ENCODE measurements around the gene NPHP3.

DNA sequence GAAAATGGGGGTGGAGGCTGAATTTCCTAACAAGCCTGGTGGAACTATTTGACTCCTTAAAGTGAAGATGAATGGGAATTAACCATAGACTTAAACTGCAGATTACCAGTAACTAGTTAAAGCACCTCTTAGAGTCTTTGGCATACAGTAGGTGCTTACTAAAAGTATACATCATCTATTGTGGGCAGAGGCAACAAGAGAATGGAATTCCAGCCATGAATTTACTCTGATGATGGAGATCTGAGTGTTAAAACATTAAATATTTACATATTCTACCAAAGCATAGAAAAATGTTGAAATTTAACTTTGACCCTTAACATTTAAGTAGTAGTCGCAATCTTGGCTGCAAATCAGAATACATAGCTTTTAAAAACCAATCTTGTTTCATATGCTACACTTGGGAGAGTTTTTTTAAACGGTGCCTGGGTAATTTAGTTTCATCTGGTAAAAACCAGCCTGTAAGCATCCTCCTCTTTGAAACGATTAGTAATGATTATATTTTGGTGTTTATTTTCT lies 56.9 kb downstream of the NPHP3 start:
- TF ChIP-seq, protein P1, sequence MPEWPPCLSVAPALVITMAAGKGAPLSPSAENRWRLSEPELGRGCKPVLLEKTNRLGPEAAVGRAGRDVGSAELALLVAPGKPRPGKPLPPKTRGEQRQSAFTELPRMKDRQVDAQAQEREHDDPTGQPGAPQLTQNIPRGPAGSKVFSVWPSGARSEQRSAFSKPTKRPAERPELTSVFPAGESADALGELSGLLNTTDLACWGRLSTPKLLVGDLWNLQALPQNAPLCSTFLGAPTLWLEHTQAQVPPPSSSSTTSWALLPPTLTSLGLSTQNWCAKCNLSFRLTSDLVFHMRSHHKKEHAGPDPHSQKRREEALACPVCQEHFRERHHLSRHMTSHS (tag by site-specific recombination; IDR thresholded peaks at IDR 0.05): no peak
- no peak for TF ChIP-seq ZBTB21 (tag by site-specific recombination; IDR thresholded peaks at IDR 0.05)
- TF ChIP-seq, protein P2, sequence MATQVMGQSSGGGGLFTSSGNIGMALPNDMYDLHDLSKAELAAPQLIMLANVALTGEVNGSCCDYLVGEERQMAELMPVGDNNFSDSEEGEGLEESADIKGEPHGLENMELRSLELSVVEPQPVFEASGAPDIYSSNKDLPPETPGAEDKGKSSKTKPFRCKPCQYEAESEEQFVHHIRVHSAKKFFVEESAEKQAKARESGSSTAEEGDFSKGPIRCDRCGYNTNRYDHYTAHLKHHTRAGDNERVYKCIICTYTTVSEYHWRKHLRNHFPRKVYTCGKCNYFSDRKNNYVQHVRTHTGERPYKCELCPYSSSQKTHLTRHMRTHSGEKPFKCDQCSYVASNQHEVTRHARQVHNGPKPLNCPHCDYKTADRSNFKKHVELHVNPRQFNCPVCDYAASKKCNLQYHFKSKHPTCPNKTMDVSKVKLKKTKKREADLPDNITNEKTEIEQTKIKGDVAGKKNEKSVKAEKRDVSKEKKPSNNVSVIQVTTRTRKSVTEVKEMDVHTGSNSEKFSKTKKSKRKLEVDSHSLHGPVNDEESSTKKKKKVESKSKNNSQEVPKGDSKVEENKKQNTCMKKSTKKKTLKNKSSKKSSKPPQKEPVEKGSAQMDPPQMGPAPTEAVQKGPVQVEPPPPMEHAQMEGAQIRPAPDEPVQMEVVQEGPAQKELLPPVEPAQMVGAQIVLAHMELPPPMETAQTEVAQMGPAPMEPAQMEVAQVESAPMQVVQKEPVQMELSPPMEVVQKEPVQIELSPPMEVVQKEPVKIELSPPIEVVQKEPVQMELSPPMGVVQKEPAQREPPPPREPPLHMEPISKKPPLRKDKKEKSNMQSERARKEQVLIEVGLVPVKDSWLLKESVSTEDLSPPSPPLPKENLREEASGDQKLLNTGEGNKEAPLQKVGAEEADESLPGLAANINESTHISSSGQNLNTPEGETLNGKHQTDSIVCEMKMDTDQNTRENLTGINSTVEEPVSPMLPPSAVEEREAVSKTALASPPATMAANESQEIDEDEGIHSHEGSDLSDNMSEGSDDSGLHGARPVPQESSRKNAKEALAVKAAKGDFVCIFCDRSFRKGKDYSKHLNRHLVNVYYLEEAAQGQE (tag by site-specific recombination; IDR thresholded peaks at IDR 0.05): no peak
- TF ChIP-seq, protein P3, sequence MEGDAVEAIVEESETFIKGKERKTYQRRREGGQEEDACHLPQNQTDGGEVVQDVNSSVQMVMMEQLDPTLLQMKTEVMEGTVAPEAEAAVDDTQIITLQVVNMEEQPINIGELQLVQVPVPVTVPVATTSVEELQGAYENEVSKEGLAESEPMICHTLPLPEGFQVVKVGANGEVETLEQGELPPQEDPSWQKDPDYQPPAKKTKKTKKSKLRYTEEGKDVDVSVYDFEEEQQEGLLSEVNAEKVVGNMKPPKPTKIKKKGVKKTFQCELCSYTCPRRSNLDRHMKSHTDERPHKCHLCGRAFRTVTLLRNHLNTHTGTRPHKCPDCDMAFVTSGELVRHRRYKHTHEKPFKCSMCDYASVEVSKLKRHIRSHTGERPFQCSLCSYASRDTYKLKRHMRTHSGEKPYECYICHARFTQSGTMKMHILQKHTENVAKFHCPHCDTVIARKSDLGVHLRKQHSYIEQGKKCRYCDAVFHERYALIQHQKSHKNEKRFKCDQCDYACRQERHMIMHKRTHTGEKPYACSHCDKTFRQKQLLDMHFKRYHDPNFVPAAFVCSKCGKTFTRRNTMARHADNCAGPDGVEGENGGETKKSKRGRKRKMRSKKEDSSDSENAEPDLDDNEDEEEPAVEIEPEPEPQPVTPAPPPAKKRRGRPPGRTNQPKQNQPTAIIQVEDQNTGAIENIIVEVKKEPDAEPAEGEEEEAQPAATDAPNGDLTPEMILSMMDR (tag by site-specific recombination; IDR thresholded peaks at IDR 0.05): no peak
- TF ChIP-seq SALL2 (tag by site-specific recombination; IDR thresholded peaks at IDR 0.05; ENCODE audit: borderline replicate concordance): no peak
